HG02763 (cell line): Measurements from ENCODE around the gene C10orf95.

Source experiments
- ATAC-seq: cut with Tn5 transposase; IDR thresholded peaks from one replicate; pipeline ENCODE4 v1.9.1; 2021; ENCODE audit warnings: mild to moderate bottlenecking, moderate library complexity; ENCODE audit not compliant: unreplicated experiment

The C10orf95 gene

DNA sequence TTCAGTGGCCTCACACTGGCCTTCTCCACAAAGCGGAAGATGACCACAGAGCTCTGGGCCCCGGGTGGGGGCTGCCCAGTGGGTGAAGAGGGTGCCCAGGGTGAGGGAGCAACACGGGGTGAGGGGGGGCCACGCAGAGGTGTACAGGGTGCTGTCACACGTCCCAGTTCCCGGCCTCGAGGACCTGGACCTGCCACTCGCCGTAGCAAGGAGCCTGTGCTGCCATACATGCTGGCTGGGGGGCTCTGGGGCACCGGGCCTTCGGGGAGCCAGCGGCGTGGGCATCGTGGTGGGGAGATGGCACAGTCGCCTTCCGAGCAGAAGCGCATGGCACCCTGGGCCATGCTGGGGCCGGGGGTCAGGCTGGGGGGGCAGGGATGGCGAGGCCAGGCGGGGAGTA, 34.6 kb downstream of the C10orf95 start:
- ATAC-seq: no peak

- no peak for ATAC-seq
These were observed 35.1 kb downstream of the C10orf95 start for GRCh38 chr10:102416283-102416682.

GRCh38 chr10:102414749-102415148, 36.6 kb downstream of the C10orf95 start:
- ATAC-seq: no peak

DNA sequence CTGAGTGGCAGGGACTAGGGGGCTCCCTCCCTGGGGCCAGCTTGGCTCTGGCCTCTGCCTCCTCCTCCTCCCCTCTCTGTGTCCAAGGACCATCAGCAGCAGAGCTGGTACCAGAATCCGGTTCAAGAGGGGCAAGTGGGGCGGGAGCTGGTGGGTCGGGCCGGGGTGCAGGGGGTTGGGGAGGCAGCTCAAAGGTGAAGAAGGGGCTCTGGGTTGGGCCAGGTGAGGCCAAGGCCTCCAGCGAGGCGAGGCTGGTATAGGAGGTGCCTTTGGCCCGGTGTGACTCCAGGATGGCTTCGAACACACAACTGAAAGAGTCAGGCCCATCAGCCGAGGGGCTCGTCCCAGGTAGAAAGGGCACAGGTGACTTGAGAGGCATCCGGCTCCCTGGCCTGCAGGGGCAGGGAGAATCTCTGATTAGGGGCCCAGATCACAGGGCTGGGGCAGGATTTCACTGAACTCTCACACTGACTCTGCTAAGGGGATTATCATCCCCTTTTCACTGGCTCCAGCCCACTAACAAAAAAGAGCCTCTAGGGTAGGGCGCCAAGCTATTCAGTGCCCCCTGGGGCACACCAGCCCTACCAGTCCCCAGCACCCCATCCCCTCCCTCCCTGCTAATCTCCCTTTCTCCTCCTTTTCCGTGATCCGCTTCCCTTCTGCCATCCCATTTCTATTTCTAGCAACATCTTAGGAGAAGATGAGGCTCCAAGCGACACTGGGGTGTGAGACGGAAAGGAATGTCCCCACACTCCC, 37.4 kb downstream of the C10orf95 start:
- no peak for ATAC-seq

DNA sequence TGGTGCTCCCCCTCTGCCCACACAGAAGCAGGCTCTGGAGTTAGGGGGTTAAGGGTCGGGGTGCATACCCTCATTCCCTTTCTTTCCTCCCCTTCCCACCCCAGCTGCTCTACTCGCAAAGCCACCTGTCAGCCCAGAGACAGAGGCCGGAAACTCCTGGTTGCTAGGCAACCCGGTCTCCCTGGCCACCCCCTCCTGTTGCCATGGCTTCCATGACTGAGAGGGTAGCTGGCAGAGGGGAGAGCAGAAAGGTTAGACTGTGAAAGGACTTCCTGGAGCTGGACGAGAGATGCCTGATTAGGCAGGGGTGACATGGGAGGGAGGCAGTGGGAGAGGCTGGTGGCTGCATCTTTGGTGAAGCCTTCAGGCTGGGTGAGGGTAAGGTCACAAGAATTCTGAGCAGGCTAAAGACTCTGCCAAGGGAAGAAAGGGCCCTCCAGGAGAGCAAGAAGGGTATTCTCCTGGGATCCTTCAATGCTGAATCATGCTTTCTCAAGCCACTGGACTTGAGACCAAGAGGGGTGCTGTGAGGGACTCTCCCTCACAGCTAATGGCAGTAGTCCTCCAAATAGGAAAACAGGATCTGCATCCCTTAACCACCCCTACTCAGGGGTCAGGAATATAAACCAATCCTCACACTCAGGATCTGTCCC, 38.2 kb downstream of the C10orf95 start:
- no peak for ATAC-seq

GRCh38 chr10:102412293-102412692, 39.0 kb downstream of the C10orf95 start:
- ATAC-seq: no peak

DNA sequence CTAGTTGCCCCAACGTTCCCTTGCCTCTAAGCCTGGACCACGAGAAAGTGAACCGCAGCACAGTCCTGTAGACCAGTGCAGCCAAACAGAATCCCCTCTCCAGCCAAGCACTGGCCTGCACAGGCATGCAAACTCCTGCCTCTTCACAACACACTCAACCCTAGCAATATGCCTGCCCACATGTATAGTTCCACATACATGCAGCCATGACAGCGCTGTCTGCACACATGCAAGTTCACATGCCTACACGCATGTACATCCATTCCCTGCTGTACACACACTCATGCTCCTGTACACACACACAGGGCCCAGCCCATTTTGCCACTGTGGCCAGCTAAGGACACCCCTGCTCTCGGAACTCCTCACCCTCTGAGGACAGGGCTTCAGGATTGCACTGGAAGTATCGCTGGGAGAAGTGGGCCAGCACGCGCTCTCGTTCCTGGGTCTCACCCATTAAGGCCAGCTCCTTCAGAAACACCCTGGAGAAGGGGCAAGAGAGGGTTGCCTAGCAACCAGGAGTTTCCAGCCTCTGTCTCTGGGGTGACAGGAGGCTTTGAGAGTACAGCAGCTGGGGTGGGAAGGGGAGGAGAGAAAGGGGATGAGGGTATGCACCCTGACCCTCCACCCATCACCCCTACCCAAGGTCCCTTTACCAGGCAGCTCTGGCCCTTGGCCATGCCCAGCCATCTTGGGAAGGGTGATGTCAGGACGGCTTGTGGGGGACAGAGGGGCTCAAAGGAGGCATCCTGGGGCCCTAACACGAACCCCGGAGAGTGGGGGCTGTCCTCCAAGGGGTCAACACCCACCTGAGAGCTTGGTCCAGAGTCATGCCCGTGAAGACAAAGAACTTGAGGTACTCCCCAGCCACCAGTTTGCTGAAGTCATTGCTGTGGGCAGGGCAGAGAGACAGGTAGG, 39.7 kb downstream of the C10orf95 start:
- no peak for ATAC-seq

DNA sequence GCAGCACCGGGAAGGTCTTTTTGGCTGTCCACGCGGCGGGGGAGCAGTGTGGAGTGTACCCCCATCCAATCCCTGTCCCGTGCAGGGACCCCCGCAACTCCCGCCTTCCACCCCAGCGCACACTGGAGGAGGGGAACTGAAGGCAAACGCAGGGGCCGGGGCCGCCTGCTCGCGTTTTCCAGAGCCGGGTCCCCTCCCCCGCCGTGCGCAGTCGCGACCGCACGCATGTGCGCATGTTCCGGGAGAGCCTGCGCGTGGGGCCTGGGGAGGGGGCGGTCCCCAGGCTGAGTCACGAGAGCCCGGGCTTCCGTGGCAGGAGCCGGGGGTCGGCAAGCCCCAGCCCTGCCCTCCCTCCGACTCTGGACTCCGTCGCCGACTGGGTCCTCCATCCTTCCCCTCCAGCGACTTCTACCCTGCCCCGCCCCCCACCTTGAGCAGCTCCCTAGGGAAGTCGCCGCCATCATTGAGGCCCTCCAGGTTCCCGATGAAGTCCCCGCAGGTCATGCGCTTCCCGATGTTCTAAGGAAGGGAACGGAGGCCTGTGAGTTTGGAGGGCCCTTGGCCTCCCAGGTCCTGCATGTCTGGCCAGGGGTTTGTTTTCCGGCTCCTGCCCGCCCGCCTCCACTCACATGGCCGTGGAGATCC, 40.8 kb downstream of the C10orf95 start:
- ATAC-seq: no peak

- no peak for ATAC-seq
These were observed 41.5 kb downstream of the C10orf95 start for GRCh38 chr10:102409604-102410428.

DNA sequence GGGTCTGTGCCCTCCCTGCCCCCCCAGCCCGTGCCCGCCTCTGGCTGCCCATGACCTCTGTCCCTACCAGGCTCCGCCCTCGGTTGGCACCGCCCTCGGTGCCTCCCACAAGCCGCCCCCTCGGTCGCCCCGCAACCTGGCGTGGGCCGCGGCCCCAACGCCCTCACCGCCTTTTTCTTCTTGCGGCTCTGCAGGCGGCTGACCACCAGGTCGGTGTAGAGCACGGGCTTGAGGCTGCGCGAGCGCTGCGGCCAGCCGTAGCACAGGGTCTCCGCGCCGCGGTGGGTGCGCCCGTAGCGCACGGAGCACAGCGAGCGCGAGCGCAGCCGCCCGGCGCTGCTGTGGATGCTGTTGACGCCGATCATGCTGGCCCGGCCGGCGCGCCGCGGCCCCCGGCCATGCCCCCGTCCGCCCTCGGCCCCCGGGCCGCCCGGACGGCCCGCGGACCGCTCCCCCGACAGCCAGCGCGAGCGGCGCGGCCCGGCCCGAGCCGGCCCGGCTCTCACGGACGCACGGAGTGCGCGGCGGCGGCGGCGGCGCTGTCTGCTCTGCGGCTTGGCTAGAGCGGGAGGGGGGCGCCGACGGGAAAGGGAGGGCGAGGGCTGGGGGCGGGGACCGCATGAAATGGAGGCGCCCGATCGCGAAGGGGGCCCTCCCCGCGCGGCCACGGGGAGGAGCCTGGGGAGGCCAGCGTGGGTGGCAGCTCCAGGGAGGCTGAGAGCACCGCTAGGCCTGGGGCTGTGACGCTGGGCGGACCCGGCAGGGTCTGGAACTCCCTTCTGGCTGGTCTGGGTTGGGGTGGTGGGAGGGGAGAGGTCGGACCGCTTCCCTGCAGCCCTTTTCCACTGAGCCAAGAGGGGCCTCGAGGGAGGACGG, 42.4 kb downstream of the C10orf95 start:
- no peak for ATAC-seq

DNA sequence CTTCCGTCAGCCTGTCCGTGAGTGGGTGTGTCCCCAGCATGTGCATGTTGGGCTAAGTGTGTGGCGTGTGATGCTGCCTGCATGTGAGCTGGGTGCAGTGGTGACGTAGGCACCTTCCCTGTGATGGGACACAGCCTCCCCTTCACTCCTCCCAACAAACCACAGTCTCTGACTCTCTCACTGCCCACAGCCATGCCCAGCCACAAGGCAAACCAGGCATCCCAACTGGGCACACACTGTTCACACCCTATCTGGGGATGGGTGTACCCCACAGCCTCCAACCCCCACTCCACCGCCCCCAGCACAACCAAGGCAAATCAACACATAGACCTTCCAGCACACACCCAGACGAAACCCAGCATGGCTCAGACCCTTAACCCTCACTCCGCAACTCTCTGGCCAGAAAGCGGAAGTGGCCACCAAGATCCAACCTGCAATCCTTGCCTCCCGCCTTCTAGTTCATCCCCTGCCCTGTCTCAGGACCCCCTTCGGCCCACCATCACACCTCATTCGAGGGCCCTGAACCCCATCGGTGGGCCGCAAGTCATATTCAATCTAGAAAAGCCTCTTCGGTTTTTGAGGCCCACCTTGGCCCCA, 43.1 kb downstream of the C10orf95 start:
- no peak for ATAC-seq

- ATAC-seq: no peak
These were observed 43.8 kb downstream of the C10orf95 start for GRCh38 chr10:102407425-102408130.

DNA sequence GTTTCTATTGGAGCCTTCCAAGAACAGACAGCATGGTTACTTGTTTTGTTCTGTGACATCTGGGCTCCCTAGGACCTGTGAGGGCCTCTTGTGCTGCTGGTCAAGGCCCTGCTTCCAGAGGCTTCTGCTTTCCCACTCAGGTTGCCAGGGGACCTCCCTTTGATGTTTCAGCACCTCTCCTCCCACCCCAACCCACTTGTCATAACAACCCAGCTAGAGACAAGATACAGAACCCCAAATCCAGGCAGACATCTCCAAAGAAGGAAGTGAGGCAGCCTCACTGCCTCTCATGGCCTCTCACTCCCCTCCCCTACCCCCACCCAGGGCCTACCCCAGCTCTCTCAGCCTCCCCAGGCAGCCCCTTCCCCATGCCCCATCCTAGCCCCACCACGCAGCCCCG, 44.5 kb downstream of the C10orf95 start:
- no peak for ATAC-seq

- no peak for ATAC-seq
These were observed 45.7 kb downstream of the C10orf95 start for GRCh38 chr10:102405632-102406031.

- no peak for ATAC-seq
These were observed 46.2 kb downstream of the C10orf95 start for GRCh38 chr10:102405108-102405571.

GRCh38 chr10:102404361-102405107, 46.8 kb downstream of the C10orf95 start:
- ATAC-seq: no peak

- no peak for ATAC-seq
These were observed 48.2 kb downstream of the C10orf95 start for GRCh38 chr10:102403115-102403514.
